Heart right ventricle (tissue), 16 donors: ENCODE data around the gene CELSR1. TPM values are rescaled to one million over a fixed set of nuclear protein-coding genes. Genes with fewer than 3 reads are reported as not detected.

Experiments
- ATAC-seq, 8 donors: fragments of 200-7000 bp; cut with Tn5 transposase; one replicate each; pipeline ENCODE4 v1.9.1; 2020; ENCODE audit warnings: mild to moderate bottlenecking in 8 of 8, moderate library complexity in 8 of 8, moderate number of reproducible peaks in 1 of 8
- DNase-seq, 2 donors: peaks; one replicate each; pipeline ENCODE4 v3.0.0-alpha.2; 2020
- H3K27ac ChIP-seq, 10 donors: fragments of 200-600 bp; sonication (generic) in 2 of 10; one replicate each; pipeline versions ENCODE4 v1.5.0 to v1.8.0; 2020 to 2022; ENCODE audit warnings: mild to moderate bottlenecking in 3 of 10
- H3K27me3 ChIP-seq, 7 donors: fragments of 200-600 bp; one replicate each; pipeline ENCODE4 v1.8.0; 2021 to 2022; ENCODE audit warnings: mild to moderate bottlenecking in 2 of 7
- H3K36me3 ChIP-seq, 9 donors: fragments of 200-600 bp; sonication (generic) in 1 of 9; one replicate each; pipeline versions ENCODE4 v1.5.0 to v1.8.0; 2020 to 2022; ENCODE audit warnings: mild to moderate bottlenecking in 2 of 9
- H3K4me1 ChIP-seq, 9 donors: fragments of 200-600 bp; sonication (generic) in 1 of 9; one replicate each; pipeline versions ENCODE4 v1.5.0 to v1.8.0; 2020 to 2022; ENCODE audit warnings: mild to moderate bottlenecking in 4 of 9
- H3K4me3 ChIP-seq, 10 donors: fragments of 200-600 bp; sonication (generic) in 2 of 10; one replicate each; pipeline versions ENCODE4 v1.5.0 to v1.8.0; 2020 to 2022; ENCODE audit warnings: mild to moderate bottlenecking in 7 of 10, moderate library complexity in 2 of 10
- H3K9me3 ChIP-seq, 11 donors: fragments of 200-600 bp in 10 of 11; sonication (generic) in 2 of 11; one replicate each; pipeline versions ENCODE4 v1.5.0 to v1.8.0; 2013 to 2022; ENCODE audit warnings: mild to moderate bottlenecking in 2 of 11, control low read depth in 1 of 11, moderate library complexity in 1 of 11
- WGBS, 2 donors: extraction: QIAGEN DNeasy Blood & Tissue Kit; methylation state at CpG; one replicate each; pipeline ENCODE4 v1.1.7; 2013; ENCODE audit warnings: inconsistent platforms in 1 of 2; 5-methylcytosine and 5-hydroxymethylcytosine counted together
- intact Hi-C, 10 donors: fragments of 100-400 bp; cut with DNase I; formaldehyde crosslinking; loops; one replicate each; pipeline versions ENCODE4 v1.11.1 to v1.14.2; 2022
- polyA plus RNA-seq, 2 donors: library from polyadenylated mRNA; stranded (reverse); fragments of 200-250 nt; gene quantifications; one replicate each; pipeline ENCODE4 v1.2.3, GENCODE V29; 2013
- total RNA-seq, 10 donors: library from RNA; stranded (reverse); fragmentation: NEBNext Ultra II Directional in 3 of 10; extraction: Animal tissue kit (Norgen Biotek cat#: 25700) in 3 of 10; gene quantifications; one replicate each; pipeline versions ENCODE4 v1.2.1 to v1.2.4, GENCODE V29; 2021 to 2023
- TF ChIP-seq, protein P1 (sequence below), 9 donors: fragments of 200-600 bp; sonication (generic) in 2 of 9; IDR thresholded peaks; one replicate each; pipeline versions ENCODE4 v1.5.0 to v1.8.0; 2021 to 2022; ENCODE audit warnings: antibody characterized with exemption in 9 of 9, mild to moderate bottlenecking in 5 of 9, moderate library complexity in 1 of 9
- donor health status: Arrhythmogenic right ventricular cardiomyopathy.
- donor health status: ischemic (EF 13 %, LVEDD 7.1; RV severe dilation, severe dysfunction).
- donor health status: healthy with polysubstance abuse.
- donor health status: DM: no; HTN: yes; CAD: no.
- donor health status: DM: no; HTN: no; CAD: no.
- donor health status: ischemic (EF 25% LVEDD 6.9; RV normal size, moderate dysfunction).
- donor health status: ischemic (EF 25% LVEDD 5.7; RV mildly dilated, moderate dysfunction).
- donor health status: healthy.
- donor health status: DM: yes; HTN: yes; CAD: no.
- donor health status: Ischemic cardiomyopathy.
- donor health status: ischemic (EF 35%, LVEDD 5.7; RV mildly dilated, moderate dysfunction).
- donor health status: nonischemic (EF 11% LVEDD 7.7; RV severe dilation, severe dysfunction).
- donor health status: DM: yes; HTN: yes; CAD: no.
- donor health status: PGD.
- donor health status: ischemic (EF 29% LVEDD 5.4; RV normal size, mild dysfunction).
- donor health status: nonischemic (EF 23%, LVEDD 6.1; RV moderate dilation, normal function).

CELSR1 gene
- total and polyA plus RNA-seq, 12 donors, result 4.0 to 16.7 (median 11.4) TPM

DNA sequence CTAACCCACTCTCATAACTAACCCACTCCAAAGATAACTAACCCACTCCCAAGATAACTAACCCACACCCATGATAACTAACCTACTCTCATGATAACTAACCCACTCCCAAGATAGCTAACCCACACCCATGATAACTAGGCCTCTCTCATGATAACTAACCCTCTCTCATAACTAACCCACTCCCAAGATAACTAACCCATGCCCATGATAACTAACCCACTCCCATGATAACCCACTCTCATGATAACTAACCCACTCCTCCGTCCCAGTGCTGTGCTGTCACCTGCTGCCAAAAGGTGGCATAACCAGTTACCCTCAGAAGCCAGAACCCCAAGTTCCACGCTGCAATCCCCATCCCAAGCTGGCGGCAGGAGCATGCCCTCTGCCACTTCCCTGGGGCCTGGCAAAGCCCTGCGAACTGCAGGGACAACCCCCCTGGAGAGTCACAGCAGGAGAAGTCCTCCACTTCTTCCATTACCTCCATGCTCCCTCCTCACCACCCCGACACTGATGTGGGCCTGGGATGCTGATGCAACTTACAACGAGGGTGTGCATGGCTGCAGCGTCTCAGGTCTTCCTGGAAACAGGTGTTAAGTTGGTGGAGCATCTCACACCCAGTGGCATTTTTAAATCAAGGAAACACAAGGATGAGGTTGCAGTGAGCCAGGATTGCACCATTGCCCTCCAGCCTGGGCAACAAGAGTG is 30.8 kb upstream of the CELSR1 start:
- no peak for ATAC-seq
- WGBS, 2 donors, result 72% methylated on average over 7 of the region's 7 CpGs
- H3K4me3 ChIP-seq, result no peak overlapping the region
- DNase-seq, result no peak
- H3K36me3 ChIP-seq, result no peaks in the 10 kb centered on the region
- H3K27ac ChIP-seq, result no peak overlapping the region
- TF ChIP-seq, protein P1, sequence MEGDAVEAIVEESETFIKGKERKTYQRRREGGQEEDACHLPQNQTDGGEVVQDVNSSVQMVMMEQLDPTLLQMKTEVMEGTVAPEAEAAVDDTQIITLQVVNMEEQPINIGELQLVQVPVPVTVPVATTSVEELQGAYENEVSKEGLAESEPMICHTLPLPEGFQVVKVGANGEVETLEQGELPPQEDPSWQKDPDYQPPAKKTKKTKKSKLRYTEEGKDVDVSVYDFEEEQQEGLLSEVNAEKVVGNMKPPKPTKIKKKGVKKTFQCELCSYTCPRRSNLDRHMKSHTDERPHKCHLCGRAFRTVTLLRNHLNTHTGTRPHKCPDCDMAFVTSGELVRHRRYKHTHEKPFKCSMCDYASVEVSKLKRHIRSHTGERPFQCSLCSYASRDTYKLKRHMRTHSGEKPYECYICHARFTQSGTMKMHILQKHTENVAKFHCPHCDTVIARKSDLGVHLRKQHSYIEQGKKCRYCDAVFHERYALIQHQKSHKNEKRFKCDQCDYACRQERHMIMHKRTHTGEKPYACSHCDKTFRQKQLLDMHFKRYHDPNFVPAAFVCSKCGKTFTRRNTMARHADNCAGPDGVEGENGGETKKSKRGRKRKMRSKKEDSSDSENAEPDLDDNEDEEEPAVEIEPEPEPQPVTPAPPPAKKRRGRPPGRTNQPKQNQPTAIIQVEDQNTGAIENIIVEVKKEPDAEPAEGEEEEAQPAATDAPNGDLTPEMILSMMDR (IDR thresholded peaks at IDR 0.05), result no peak
- intact Hi-C loops, result loop anchor here in 2 of 10 donors (10.0 kb wide), 3 partner anchors 97 to 167 kb away; partner anchors contain the start of gene CERK (in 1 of the 2)
- H3K9me3 ChIP-seq, result peaks cover 0 to 22% (median 6%) of the 10 kb centered on the region in 11 donors
- H3K27me3 ChIP-seq, result no peaks in the 10 kb centered on the region
- H3K4me1 ChIP-seq, result peaks cover 9 to 20% (median 16%) of the 10 kb centered on the region in 9 donors

DNA sequence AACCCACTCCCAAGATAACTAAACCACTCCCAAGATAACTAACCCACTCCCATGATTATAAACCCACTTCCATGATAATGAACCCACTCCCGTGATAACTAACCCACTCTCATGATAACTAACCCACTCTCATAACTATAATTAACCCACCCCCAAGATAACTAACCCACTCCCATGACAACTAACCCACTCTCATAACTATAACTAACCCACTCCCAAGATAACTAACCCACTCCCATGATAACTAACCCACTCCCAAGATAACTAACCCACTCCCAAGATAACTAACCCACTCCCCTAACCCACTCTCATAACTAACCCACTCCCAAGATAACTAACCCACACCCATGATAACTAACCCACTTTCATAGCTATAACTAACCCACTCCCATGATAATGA is 30.1 kb upstream of the CELSR1 start:
- Histone ChIP-seq H3K4me3 (no peak overlapping the region), H3K4me1 (peaks cover 10 to 15% (median 13%) of the 10 kb centered on the region in 9 donors), H3K36me3 (no peaks in the 10 kb centered on the region), H3K9me3 (peaks cover 0 to 19% (median 6%) of the 10 kb centered on the region in 11 donors), H3K27ac (no peak overlapping the region), H3K27me3 (no peaks in the 10 kb centered on the region)
- intact Hi-C loops, result loop anchor here in 2 of 10 donors (10.0 kb wide), 3 partner anchors 97 to 167 kb away; partner anchors contain the start of gene CERK (in 1 of the 2)
- TF ChIP-seq, protein P1 (IDR thresholded peaks at IDR 0.05), result no peak
- DNase-seq (no peak), ATAC-seq (no peak)
- 98 to 100% methylated on average over 1 of the region's 1 CpG for WGBS, 2 donors

DNA sequence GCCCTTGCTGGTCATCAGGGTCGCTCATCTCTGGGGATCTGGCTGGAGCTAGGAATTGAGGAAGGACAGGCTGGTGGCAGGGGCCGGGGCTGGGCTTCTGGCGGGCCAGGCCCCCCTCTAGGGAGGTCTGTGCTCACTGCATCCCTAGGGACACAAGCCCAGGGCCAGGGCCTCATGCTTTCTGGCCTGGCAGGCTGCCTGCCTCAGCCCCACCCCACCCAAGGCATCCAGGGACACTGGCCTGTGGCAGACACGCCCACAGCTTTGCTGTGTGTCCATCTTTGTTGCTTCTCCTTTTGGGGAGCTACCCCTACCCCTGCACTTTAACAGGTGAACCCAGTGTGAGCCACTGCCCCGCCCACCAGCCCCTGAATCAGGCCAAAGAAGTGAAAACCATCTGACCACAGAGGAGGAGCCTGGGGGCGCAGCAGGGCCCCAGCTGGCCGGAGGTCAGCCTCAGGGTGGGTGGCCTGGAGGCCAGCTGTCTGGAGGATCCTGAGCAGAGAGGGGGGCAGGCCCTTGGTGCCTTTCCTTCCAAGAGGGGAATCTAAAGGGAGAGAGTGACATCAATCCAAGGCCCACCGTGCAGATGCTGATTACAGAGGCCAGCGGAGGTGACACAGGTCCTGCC is 26.8 kb upstream of the CELSR1 start:
- intact Hi-C loops, result loop anchor here in 6 of 10 donors (2.0 to 10.0 kb wide), 10 partner anchors 83 to 233 kb away; partner anchors contain the start of gene CERK (in 2 of the 6)
- H3K36me3 ChIP-seq, result no peaks in the 10 kb centered on the region
- peak overlapping the region in 7 of 10 donors; percentile 39 to 64 (median 52) for H3K27ac ChIP-seq
- ATAC-seq (peak; percentile 31 to 66 (median 50)), DNase-seq (peak in 1 of 2 donors; percentile 65)
- H3K4me3 ChIP-seq, result no peak overlapping the region
- no peaks in the 10 kb centered on the region for H3K27me3 ChIP-seq
- H3K4me1 ChIP-seq, result peaks cover 10 to 17% (median 13%) of the 10 kb centered on the region in 9 donors
- 64 to 72% methylated on average over 9 of the region's 9 CpGs for WGBS, 2 donors
- H3K9me3 ChIP-seq, result no peaks in the 10 kb centered on the region
- TF ChIP-seq, protein P1 (IDR thresholded peaks at IDR 0.05), result no peak

DNA sequence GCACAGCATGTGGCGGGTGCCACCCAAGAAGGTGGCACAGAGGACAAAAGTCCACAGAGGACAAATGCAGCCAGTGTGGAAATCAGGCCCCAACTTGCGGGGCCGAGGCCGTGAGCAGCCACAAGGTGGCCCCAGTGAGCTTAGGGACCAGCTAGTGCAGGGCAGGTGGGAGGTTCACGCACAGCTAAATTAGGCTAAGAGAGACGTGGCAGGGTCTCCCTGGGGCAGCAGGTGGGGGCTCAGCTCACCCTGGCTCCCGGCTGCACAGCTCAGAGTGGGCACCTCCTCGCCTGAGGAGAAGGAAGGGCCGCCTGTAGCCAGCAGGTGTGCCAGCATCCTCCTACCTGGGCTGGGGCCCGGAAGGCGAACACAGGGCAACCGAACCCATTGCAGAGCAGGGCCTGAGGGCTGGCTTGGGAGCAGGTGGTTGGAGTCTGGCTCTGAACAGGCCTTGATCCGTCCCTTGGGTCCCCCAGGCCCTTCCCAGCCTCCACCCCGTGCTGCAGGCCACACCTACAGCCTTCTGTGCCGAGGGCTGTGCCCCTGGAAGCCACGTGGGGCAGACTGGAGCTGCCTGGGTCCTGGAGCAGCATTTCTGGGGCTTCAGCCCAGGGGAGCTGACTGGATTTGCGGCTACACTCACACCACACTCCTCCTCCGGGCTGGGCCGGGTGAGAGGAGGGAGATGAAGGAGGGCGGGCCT is 26.1 kb upstream of the CELSR1 start:
- Histone ChIP-seq H3K27me3 (no peaks in the 10 kb centered on the region), H3K9me3 (no peaks in the 10 kb centered on the region), H3K36me3 (no peaks in the 10 kb centered on the region), H3K27ac (peak overlapping the region in 9 of 10 donors; percentile 8 to 64 (median 47)), H3K4me3 (no peak overlapping the region), H3K4me1 (peaks cover 10 to 17% (median 13%) of the 10 kb centered on the region in 9 donors)
- intact Hi-C loops, result loop anchor here in 6 of 10 donors (2.0 to 10.0 kb wide), 11 partner anchors 84 to 239 kb away; partner anchors contain the start of gene CERK (in 2 of the 6)
- TF ChIP-seq, protein P1 (IDR thresholded peaks at IDR 0.05), result peak; percentile 75 to 89 (median 80)
- peak; percentile 85 to 95 (median 91) for ATAC-seq
- DNase-seq, result peak; percentile 83 to 87
- WGBS, 2 donors, result 24 to 35% methylated on average over 20 of the region's 20 CpGs
